ENCODE data around the gene HABP2.

- TF ChIP-seq EZH2 (IDR thresholded peaks at IDR 0.05; ENCODE audit: borderline replicate concordance, insufficient read depth, low read length, poor library complexity, severe bottlenecking) = no peak
- TF ChIP-seq RAD21 (conservative IDR thresholded peaks at IDR 0.05) = no peak
- no peak for TF ChIP-seq CTCF (IDR thresholded peaks at IDR 0.05; ENCODE audit: poor library complexity, severe bottlenecking)
Observed at GRCh38 chr10:113538151-113538550, 14.7 kb upstream of the HABP2 start.
